ENCODE data around the gene OVCH1.

DNA sequence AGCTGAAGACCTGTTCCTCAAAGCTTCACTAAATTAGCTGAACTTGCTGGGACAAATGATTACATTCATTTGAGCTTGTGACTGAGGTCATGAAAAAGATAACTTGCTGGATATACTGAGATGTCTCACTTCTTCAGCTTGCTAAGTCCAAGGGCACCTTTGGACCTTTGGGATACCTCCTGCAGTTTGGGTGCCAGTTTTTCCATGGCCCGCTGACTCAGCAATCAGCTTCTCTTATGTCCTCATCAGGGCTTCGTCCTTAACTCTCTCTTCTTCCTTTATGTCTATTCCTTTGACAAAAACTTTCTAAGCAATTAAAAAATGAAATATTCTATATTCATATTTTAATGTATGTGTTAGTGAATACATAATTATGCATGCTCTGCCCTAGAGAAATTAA is 45.6 kb downstream of the OVCH1 start:
- TF ChIP-seq CTCF (IDR thresholded peaks at IDR 0.05 in 4 of 5, conservative IDR thresholded peaks at IDR 0.05 in 1 of 5) (no peak), POLR2A (IDR thresholded peaks at IDR 0.05) (no peak)
